HCT116 (cell line): ENCODE results near the gene SF3B5. TPM values are rescaled to one million over a fixed set of nuclear protein-coding genes. Genes with fewer than 3 reads are reported as not detected.

Experiments
- ATAC-seq: fragments of 200-7000 bp; cut with Tn5 transposase; 2 replicates; pipeline ENCODE4 v1.9.1; 2020; ENCODE audit warnings: mild to moderate bottlenecking, moderate library complexity
- BruUV-seq: library from RNA; stranded (reverse); fragments of 400-500 nt; replicated peaks from 2 replicates; lab custom pipeline; 2021; lab: Mats Ljungman, UMichigan
- CTCF ChIA-PET: fragments of 300-600 bp; sonication (Branson Sonifier 250); formaldehyde crosslinking; loops from one replicate; lab custom pipeline; 2021; ENCODE audit warnings: antibody characterized with exemption; lab: Charles Lee
- POLR2A ChIA-PET: fragments of 300-600, 350-600 bp; sonication (Branson Sonifier 250); formaldehyde crosslinking; loops from one replicate; lab custom pipeline; 2021; ENCODE audit warnings: antibody characterized with exemption; lab: Charles Lee
- RAD21 ChIA-PET, 2 experiments: fragments of 300-600 bp; sonication (Branson Sonifier 250); formaldehyde crosslinking; loops; one replicate each; lab custom pipeline; 2023; ENCODE audit warnings: low total read pairs in 2 of 2; ENCODE audit not compliant: uncharacterized antibody in 2 of 2, unreplicated experiment in 2 of 2, low non-redundant PET in 1 of 2; lab: Charles Lee
- DNase-seq: peaks from one replicate; pipeline ENCODE4 v3.0.0-alpha.2; 2010; ENCODE audit warnings: low read depth, low spot score
- H2AFZ ChIP-seq: fragments of 200-600 bp; shearing (Covaris generic), sonication (generic); 2 replicates; pipeline ENCODE4 v1.6.1; 2017; ENCODE audit warnings: low read depth, mixed run types, mixed read lengths, antibody characterized with exemption, low read length; ENCODE audit not compliant: poor library complexity, severe bottlenecking
- H3K27ac ChIP-seq: 2 replicates; pipeline ENCODE4 v1.5.1; 2012; ENCODE audit warnings: low read depth, low read length
- H3K27me3 ChIP-seq: fragments of 200-600 bp; sonication (generic); 2 replicates; pipeline ENCODE4 v1.6.1; 2016; ENCODE audit warnings: mixed run types, low read length, mixed read lengths; ENCODE audit not compliant: insufficient read depth
- H3K36me3 ChIP-seq, 2 experiments: fragments of 200-500 bp in 1 of 2; fragments of 200-600 bp in 1 of 2; sonication (Bioruptor generic) in 1 of 2; sonication (generic) in 1 of 2; 2 replicates each; pipeline versions ENCODE4 v1.5.1 to v1.6.1; 2014 to 2016; ENCODE audit warnings: low read length in 2 of 2, inconsistent platforms in 1 of 2, mixed read lengths in 1 of 2, mixed run types in 1 of 2; ENCODE audit not compliant: insufficient read depth in 2 of 2, control insufficient read depth in 1 of 2
- H3K4me1 ChIP-seq, 2 experiments: fragments of 200-600 bp in 1 of 2; sonication (generic) in 1 of 2; 2 replicates each; pipeline versions ENCODE4 v1.5.1 to v1.6.1; 2012 to 2017; ENCODE audit warnings: low read length in 2 of 2, inconsistent platforms in 1 of 2, mild to moderate bottlenecking in 1 of 2, mixed read lengths in 1 of 2, mixed run types in 1 of 2, moderate library complexity in 1 of 2; ENCODE audit not compliant: insufficient read depth in 2 of 2, control insufficient read depth in 1 of 2
- H3K4me2 ChIP-seq: fragments of 200-600 bp; sonication (generic); 2 replicates; pipeline ENCODE4 v1.6.1; 2017; ENCODE audit warnings: mixed run types, low read length, mixed read lengths
- H3K4me3 ChIP-seq, 2 experiments: fragments of 200-600 bp in 1 of 2; sonication (generic) in 1 of 2; replicated peaks in 1 of 2; 2 replicates each; pipeline ENCODE4 v1.5.1; 2011 to 2016; ENCODE audit warnings: low read length in 2 of 2, control low read depth in 1 of 2, low read depth in 1 of 2, mild to moderate bottlenecking in 1 of 2, mixed read lengths in 1 of 2, mixed run types in 1 of 2
- H3K79me2 ChIP-seq: fragments of 200-600 bp; sonication (generic); 2 replicates; pipeline ENCODE4 v1.6.1; 2017; ENCODE audit warnings: mild to moderate bottlenecking, mixed run types, low read length, moderate library complexity, mixed read lengths; ENCODE audit not compliant: insufficient read depth
- H3K9ac ChIP-seq: fragments of 200-600 bp; sonication (generic); 2 replicates; pipeline ENCODE4 v1.6.1; 2016; ENCODE audit warnings: low read length, mixed read lengths
- H3K9me2 ChIP-seq: fragments of 200-600 bp; sonication (generic), shearing (Covaris generic); 2 replicates; pipeline ENCODE4 v1.6.1; 2017; ENCODE audit warnings: mixed run types, mild to moderate bottlenecking, moderate library complexity; ENCODE audit not compliant: insufficient read depth
- H3K9me3 ChIP-seq, 2 experiments: fragments of 200-500 bp in 1 of 2; fragments of 200-600 bp in 1 of 2; sonication (Bioruptor generic) in 1 of 2; sonication (generic) in 1 of 2; 2 replicates each; pipeline ENCODE4 v1.6.1; 2014 to 2017; ENCODE audit warnings: low read length in 2 of 2, mixed read lengths in 2 of 2, inconsistent platforms in 1 of 2, low read depth in 1 of 2, mild to moderate bottlenecking in 1 of 2, mixed run types in 1 of 2, moderate library complexity in 1 of 2; ENCODE audit not compliant: control insufficient read depth in 1 of 2, insufficient read depth in 1 of 2
- H4K20me1 ChIP-seq: fragments of 200-600 bp; sonication (generic), shearing (Covaris generic); 2 replicates; pipeline ENCODE4 v1.6.1; 2017; ENCODE audit warnings: mixed run types, mild to moderate bottlenecking, moderate library complexity; ENCODE audit not compliant: insufficient read depth
- ATF3 ChIP-seq: IDR thresholded peaks from 2 replicates; pipeline ENCODE4 v1.6.1; 2012
- CTCF ChIP-seq, 3 experiments: fragments of 200-600 bp in 1 of 3; sonication (generic) in 1 of 3; IDR thresholded peaks in 2 of 3; conservative IDR thresholded peaks in 1 of 3; 2 replicates each; pipeline ENCODE4 v1.5.1; 2012 to 2017; ENCODE audit warnings: low read depth in 2 of 3, low read length in 2 of 3, antibody characterized with exemption in 1 of 3, borderline replicate concordance in 1 of 3, control low read depth in 1 of 3, mild to moderate bottlenecking in 1 of 3, mixed read lengths in 1 of 3, mixed run types in 1 of 3, moderate library complexity in 1 of 3; ENCODE audit not compliant: insufficient read depth in 1 of 3
- EZH2 ChIP-seq: fragments of 200-600 bp; sonication (generic); IDR thresholded peaks from 2 replicates; pipeline ENCODE4 v1.6.1; 2017; ENCODE audit warnings: antibody characterized with exemption, mixed run types
- EZH2phosphoT487 ChIP-seq: fragments of 200-600 bp; IDR thresholded peaks from 2 replicates; pipeline ENCODE4 v1.6.1; 2018; ENCODE audit warnings: antibody characterized with exemption, borderline replicate concordance
- RAD21 ChIP-seq: IDR thresholded peaks from 2 replicates; pipeline ENCODE4 v1.6.1; 2012; ENCODE audit warnings: low read depth, mild to moderate bottlenecking
- SIN3A ChIP-seq: IDR thresholded peaks from 2 replicates; pipeline ENCODE4 v1.6.1; 2012; ENCODE audit warnings: low read depth
- TCF7L2 ChIP-seq: IDR thresholded peaks from 2 replicates; pipeline ENCODE4 v1.7.0; 2011; ENCODE audit warnings: borderline replicate concordance, inconsistent platforms; ENCODE audit not compliant: insufficient read depth, insufficient read length; ENCODE audit errors: extremely low read depth
- ZBTB33 ChIP-seq: IDR thresholded peaks from 2 replicates; pipeline ENCODE4 v1.6.1; 2011; ENCODE audit warnings: mild to moderate bottlenecking, low read length, moderate library complexity; ENCODE audit not compliant: insufficient replicate concordance; ENCODE audit errors: extremely low read depth
- ZNF274 ChIP-seq: fragments of 200-500 bp; sonication (Bioruptor generic); IDR thresholded peaks from 2 replicates; pipeline ENCODE4 v1.6.1; 2014; ENCODE audit warnings: mild to moderate bottlenecking, low read depth, low read length, inconsistent platforms
- intact Hi-C: fragments of 100-400 bp; cut with micrococcal nuclease; formaldehyde crosslinking; loops from 2 replicates; pipeline ENCODE4 v1.10.0; 2022
- total RNA-seq: library from RNA; stranded (reverse); gene quantifications from one replicate; pipeline ENCODE4 v1.2.1, GENCODE V29; 2021; ENCODE audit not compliant: unreplicated experiment

SF3B5 gene
- total RNA-seq, 1 experiment from 2014 or later, result 173 TPM

- no peak overlapping the region for H2AFZ ChIP-seq
- H3K9me2 ChIP-seq, result no peaks in the 10 kb centered on the region
- no peaks in the 10 kb centered on the region for H3K36me3 ChIP-seq
- H3K9ac ChIP-seq, result no peak overlapping the region
- DNase-seq, result no peak
- ChIA-PET POLR2A (no interaction called here), CTCF (interaction anchor here (1.4 to 1.8 kb wide), 2 partner anchors 150 to 515 kb away, joined by 5 to 10 read pairs; no protein-coding TSS in a partner anchor), RAD21 (interaction anchor here in 1 of 2 experiments (0.7 kb wide), 1 partner anchor 515 kb away, joined by 3 read pairs; no protein-coding TSS in a partner anchor)
- intact Hi-C loops, result loop anchor here (2.0 kb wide), 1 partner anchor 516 kb away; no protein-coding TSS in a partner anchor
- H3K4me3 ChIP-seq, result no peak overlapping the region
- BruUV-seq, result no TSS peak
- TF ChIP-seq CTCF (IDR thresholded peaks at IDR 0.05 in 2 of 3, conservative IDR thresholded peaks at IDR 0.05 in 1 of 3; ENCODE audit: borderline replicate concordance in 1 of 3, insufficient read depth in 1 of 3, low read depth in 2 of 3, low read length in 2 of 3), result peak in 1 of 3 experiments; percentile 19; a peak in 2 of 6 replicates
- TF ChIP-seq EZH2, result no peak
- TF ChIP-seq RAD21, result peak; percentile 48; the same call in 1 of the 2 replicates
- no peak for TF ChIP-seq SIN3A
- TF ChIP-seq EZH2phosphoT487, result no peak
- TF ChIP-seq ATF3, result no peak
- no peak for TF ChIP-seq ZBTB33
- no peak for TF ChIP-seq ZNF274
- no peak for TF ChIP-seq TCF7L2
- no peaks in the 10 kb centered on the region for H4K20me1 ChIP-seq
- H3K4me2 ChIP-seq, result no peak overlapping the region
- no peak for ATAC-seq
- no peaks in the 10 kb centered on the region for H3K9me3 ChIP-seq
- H3K79me2 ChIP-seq, result peaks cover 20% of the 10 kb centered on the region
- no peak overlapping the region for H3K27ac ChIP-seq
- H3K27me3 ChIP-seq, result no peaks in the 10 kb centered on the region
- peaks cover 5 to 9% of the 10 kb centered on the region in 2 experiments; a peak in 3 of 4 replicates for H3K4me1 ChIP-seq
These were observed 5.0 kb downstream of the SF3B5 start for GRCh38 chr6:144090384-144090783.
